Measurements from ENCODE around the gene NEGR1. TPM values are rescaled to one million over a fixed set of nuclear protein-coding genes. Genes with fewer than 3 reads are reported as not detected.

NEGR1 gene
- total RNA-seq, 1 experiment from 2014 or later: 4.1 TPM

- no TSS peak for BruUV-seq (replicated peaks)
- POLR2A ChIA-PET: interaction anchor here (0.6 kb wide), 1 partner anchor 8 kb away, joined by 3 read pairs; no protein-coding TSS in a partner anchor
- H3K4me3 Mint-ChIP-seq (ENCODE audit: unreplicated experiment): no peak overlapping the region
- TF ChIP-seq CTCF (IDR thresholded peaks at IDR 0.05; ENCODE audit: unreplicated experiment): no peak
- no peaks in the 10 kb centered on the region for H3K27me3 Mint-ChIP-seq (ENCODE audit: insufficient read depth, unreplicated experiment)
- no peaks in the 10 kb centered on the region for H3K9me3 Mint-ChIP-seq (ENCODE audit: unreplicated experiment)
- no peak overlapping the region for H3K27ac Mint-ChIP-seq (ENCODE audit: low read depth, unreplicated experiment)
- intact Hi-C loops (cut with micrococcal nuclease): no loop called here
- H3K4me1 Mint-ChIP-seq (ENCODE audit: insufficient read depth, unreplicated experiment): no peaks in the 10 kb centered on the region
- CTCF ChIA-PET: no interaction called here
- H3K36me3 Mint-ChIP-seq (ENCODE audit: insufficient read depth, unreplicated experiment): no peaks in the 10 kb centered on the region
- DNase-seq (ENCODE audit: unreplicated experiment): no peak
Observed at GRCh38 chr1:72075425-72075824, 206.9 kb downstream of the NEGR1 start.

- no peaks in the 10 kb centered on the region for H3K27me3 Mint-ChIP-seq (ENCODE audit: insufficient read depth, unreplicated experiment)
- POLR2A ChIA-PET: no interaction called here
- no peak for DNase-seq (ENCODE audit: unreplicated experiment)
- TF ChIP-seq CTCF (IDR thresholded peaks at IDR 0.05; ENCODE audit: unreplicated experiment): no peak
- H3K4me1 Mint-ChIP-seq (ENCODE audit: insufficient read depth, unreplicated experiment): peaks cover 11% of the 10 kb centered on the region
- H3K9me3 Mint-ChIP-seq (ENCODE audit: unreplicated experiment): no peaks in the 10 kb centered on the region
- H3K27ac Mint-ChIP-seq (ENCODE audit: low read depth, unreplicated experiment): no peak overlapping the region
- intact Hi-C loops (cut with micrococcal nuclease): no loop called here
- CTCF ChIA-PET: no interaction called here
- H3K36me3 Mint-ChIP-seq (ENCODE audit: insufficient read depth, unreplicated experiment): no peaks in the 10 kb centered on the region
- no TSS peak for BruUV-seq (replicated peaks)
- H3K4me3 Mint-ChIP-seq (ENCODE audit: unreplicated experiment): no peak overlapping the region
Observed at GRCh38 chr1:72066431-72066830, 215.9 kb downstream of the NEGR1 start.

GRCh38 chr1:72064196-72065075, 217.9 kb downstream of the NEGR1 start:
- BruUV-seq (replicated peaks): no TSS peak
- Mint-ChIP-seq H3K9me3 (ENCODE audit: unreplicated experiment) (no peaks in the 10 kb centered on the region), H3K4me1 (ENCODE audit: insufficient read depth, unreplicated experiment) (peaks cover 11% of the 10 kb centered on the region), H3K36me3 (ENCODE audit: insufficient read depth, unreplicated experiment) (no peaks in the 10 kb centered on the region), H3K27ac (ENCODE audit: low read depth, unreplicated experiment) (no peak overlapping the region), H3K27me3 (ENCODE audit: insufficient read depth, unreplicated experiment) (no peaks in the 10 kb centered on the region), H3K4me3 (ENCODE audit: unreplicated experiment) (no peak overlapping the region)
- intact Hi-C loops (cut with micrococcal nuclease): no loop called here
- no peak for TF ChIP-seq CTCF (IDR thresholded peaks at IDR 0.05; ENCODE audit: unreplicated experiment)
- ChIA-PET CTCF (no interaction called here), POLR2A (no interaction called here)
- DNase-seq (ENCODE audit: unreplicated experiment): no peak

GRCh38 chr1:72063364-72064044, 218.8 kb downstream of the NEGR1 start:
- peaks cover 11% of the 10 kb centered on the region for H3K4me1 Mint-ChIP-seq (ENCODE audit: insufficient read depth, unreplicated experiment)
- ChIA-PET POLR2A (interaction anchor here (0.6 kb wide), 1 partner anchor 220 kb away, joined by 3 read pairs; no protein-coding TSS in a partner anchor), CTCF (interaction anchor here (0.7 kb wide), 1 partner anchor 495 kb away, joined by 3 read pairs; no protein-coding TSS in a partner anchor)
- no peaks in the 10 kb centered on the region for H3K36me3 Mint-ChIP-seq (ENCODE audit: insufficient read depth, unreplicated experiment)
- no peak for TF ChIP-seq CTCF (IDR thresholded peaks at IDR 0.05; ENCODE audit: unreplicated experiment)
- no peaks in the 10 kb centered on the region for H3K27me3 Mint-ChIP-seq (ENCODE audit: insufficient read depth, unreplicated experiment)
- no TSS peak for BruUV-seq (replicated peaks)
- no peak overlapping the region for H3K27ac Mint-ChIP-seq (ENCODE audit: low read depth, unreplicated experiment)
- intact Hi-C loops (cut with micrococcal nuclease): no loop called here
- no peaks in the 10 kb centered on the region for H3K9me3 Mint-ChIP-seq (ENCODE audit: unreplicated experiment)
- peak; percentile 13 for DNase-seq (ENCODE audit: unreplicated experiment)
- H3K4me3 Mint-ChIP-seq (ENCODE audit: unreplicated experiment): no peak overlapping the region
